Neural progenitor cell (in vitro differentiated cells): ENCODE measurements around the gene ABCA1. TPM values are rescaled to one million over a fixed set of nuclear protein-coding genes. Genes with fewer than 3 reads are reported as not detected.

Experiments
- DNase-seq: peaks from one replicate; pipeline ENCODE4 v3.0.0-alpha.2; 2016; ENCODE audit warnings: low spot score
- H2AFZ ChIP-seq: fragments of 200-600 bp; sonication (generic); replicated peaks from 2 replicates; pipeline ENCODE4 v1.6.1; 2016; ENCODE audit warnings: antibody characterized with exemption
- H3F3A ChIP-seq: fragments of 200-600 bp; sonication (generic); 2 replicates; pipeline ENCODE4 v1.6.1; 2016; ENCODE audit warnings: antibody characterized with exemption, low read depth
- H3K27ac ChIP-seq: fragments of 200-600 bp; sonication (generic); 2 replicates; pipeline ENCODE4 v1.5.1; 2016; ENCODE audit warnings: mild to moderate bottlenecking
- H3K27me3 ChIP-seq: fragments of 200-600 bp; sonication (generic); 2 replicates; pipeline ENCODE4 v1.6.1; 2016; ENCODE audit warnings: mild to moderate bottlenecking, moderate library complexity
- H3K36me3 ChIP-seq: fragments of 200-600 bp; sonication (generic); 2 replicates; pipeline ENCODE4 v1.5.1; 2016
- H3K4me1 ChIP-seq: fragments of 200-600 bp; sonication (generic); 2 replicates; pipeline ENCODE4 v1.6.1; 2016; ENCODE audit warnings: mixed run types
- H3K4me2 ChIP-seq: fragments of 200-600 bp; sonication (generic); 2 replicates; pipeline ENCODE4 v1.6.1; 2016
- H3K4me3 ChIP-seq: fragments of 200-600 bp; sonication (generic); 2 replicates; pipeline ENCODE4 v1.5.1; 2016
- H3K79me2 ChIP-seq: fragments of 200-600 bp; sonication (generic); 2 replicates; pipeline ENCODE4 v1.6.1; 2016; ENCODE audit warnings: low read depth
- H3K9ac ChIP-seq: fragments of 200-600 bp; sonication (generic); 2 replicates; pipeline ENCODE4 v1.6.1; 2016
- H3K9me3 ChIP-seq: fragments of 200-600 bp; sonication (generic); 2 replicates; pipeline ENCODE4 v1.5.1; 2016; ENCODE audit warnings: low read depth
- H4K20me1 ChIP-seq: fragments of 200-600 bp; sonication (generic); 2 replicates; pipeline ENCODE4 v1.6.1; 2016; ENCODE audit warnings: low read depth
- H3K27ac Mint-ChIP-seq: 3 replicates; pipeline ENCODE4 v1.8.0; 2021; ENCODE audit warnings: mixed read lengths
- H3K27me3 Mint-ChIP-seq: 2 replicates; pipeline ENCODE4 v1.8.0; 2022; ENCODE audit warnings: low read depth, mild to moderate bottlenecking, inconsistent platforms, moderate library complexity, mixed read lengths; ENCODE audit not compliant: insufficient read depth
- H3K36me3 Mint-ChIP-seq: 3 replicates; pipeline ENCODE4 v1.8.0; 2021; ENCODE audit warnings: mixed read lengths
- H3K4me1 Mint-ChIP-seq: 3 replicates; pipeline ENCODE4 v1.8.0; 2021; ENCODE audit warnings: mixed read lengths
- H3K4me3 Mint-ChIP-seq: 3 replicates; pipeline ENCODE4 v1.8.0; 2021; ENCODE audit warnings: mild to moderate bottlenecking, moderate library complexity, mixed read lengths
- H3K9me3 Mint-ChIP-seq: 3 replicates; pipeline ENCODE4 v1.8.0; 2020; ENCODE audit warnings: mixed read lengths
- EZH2 ChIP-seq: fragments of 200-600 bp; sonication (generic); IDR thresholded peaks from 2 replicates; pipeline ENCODE4 v1.6.1; 2017; ENCODE audit warnings: antibody characterized with exemption, mild to moderate bottlenecking, moderate library complexity
- EZH2phosphoT487 ChIP-seq: fragments of 200-600 bp; sonication (generic); IDR thresholded peaks from 2 replicates; pipeline ENCODE4 v1.6.1; 2017; ENCODE audit warnings: antibody characterized with exemption
- total RNA-seq: library from RNA; depleted of rRNA; stranded (reverse); fragments of >200 nt; gene quantifications from 2 replicates; pipeline ENCODE4 v1.2.3, GENCODE V29; 2015; ENCODE audit warnings: low replicate concordance
- TF ChIP-seq, protein P1 (sequence below): fragments of 200-600 bp; sonication (generic); IDR thresholded peaks from 2 replicates; pipeline ENCODE4 v1.5.1; 2017; ENCODE audit warnings: antibody characterized with exemption, mild to moderate bottlenecking

The ABCA1 gene
- total RNA-seq, 1 donor from 2014 or later = 32.4 TPM

DNA sequence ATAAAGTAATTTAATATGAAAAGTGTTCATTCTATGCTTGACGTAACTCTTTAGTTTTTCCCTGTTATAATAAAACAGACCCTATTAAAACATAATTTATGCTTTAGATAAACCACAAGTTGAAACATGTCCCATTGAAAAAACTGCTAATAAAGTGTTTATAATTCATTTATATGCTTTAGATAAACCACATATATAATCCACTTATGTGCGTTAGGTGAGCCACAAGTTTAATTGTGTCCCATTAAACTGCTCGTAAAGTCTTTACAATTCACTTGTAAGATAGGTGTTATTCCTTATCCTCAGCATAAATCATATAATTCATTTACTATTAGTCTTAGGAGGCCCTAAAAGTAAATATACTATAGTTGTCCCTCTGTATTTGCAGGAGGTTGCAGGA is 160.4 kb downstream of the ABCA1 start:
- TF ChIP-seq EZH2 = no peak
- no peak for TF ChIP-seq EZH2phosphoT487
- TF ChIP-seq, protein P1, sequence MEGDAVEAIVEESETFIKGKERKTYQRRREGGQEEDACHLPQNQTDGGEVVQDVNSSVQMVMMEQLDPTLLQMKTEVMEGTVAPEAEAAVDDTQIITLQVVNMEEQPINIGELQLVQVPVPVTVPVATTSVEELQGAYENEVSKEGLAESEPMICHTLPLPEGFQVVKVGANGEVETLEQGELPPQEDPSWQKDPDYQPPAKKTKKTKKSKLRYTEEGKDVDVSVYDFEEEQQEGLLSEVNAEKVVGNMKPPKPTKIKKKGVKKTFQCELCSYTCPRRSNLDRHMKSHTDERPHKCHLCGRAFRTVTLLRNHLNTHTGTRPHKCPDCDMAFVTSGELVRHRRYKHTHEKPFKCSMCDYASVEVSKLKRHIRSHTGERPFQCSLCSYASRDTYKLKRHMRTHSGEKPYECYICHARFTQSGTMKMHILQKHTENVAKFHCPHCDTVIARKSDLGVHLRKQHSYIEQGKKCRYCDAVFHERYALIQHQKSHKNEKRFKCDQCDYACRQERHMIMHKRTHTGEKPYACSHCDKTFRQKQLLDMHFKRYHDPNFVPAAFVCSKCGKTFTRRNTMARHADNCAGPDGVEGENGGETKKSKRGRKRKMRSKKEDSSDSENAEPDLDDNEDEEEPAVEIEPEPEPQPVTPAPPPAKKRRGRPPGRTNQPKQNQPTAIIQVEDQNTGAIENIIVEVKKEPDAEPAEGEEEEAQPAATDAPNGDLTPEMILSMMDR = no peak
- peaks cover 7% of the 10 kb centered on the region for H3K27me3 Mint-ChIP-seq

DNA sequence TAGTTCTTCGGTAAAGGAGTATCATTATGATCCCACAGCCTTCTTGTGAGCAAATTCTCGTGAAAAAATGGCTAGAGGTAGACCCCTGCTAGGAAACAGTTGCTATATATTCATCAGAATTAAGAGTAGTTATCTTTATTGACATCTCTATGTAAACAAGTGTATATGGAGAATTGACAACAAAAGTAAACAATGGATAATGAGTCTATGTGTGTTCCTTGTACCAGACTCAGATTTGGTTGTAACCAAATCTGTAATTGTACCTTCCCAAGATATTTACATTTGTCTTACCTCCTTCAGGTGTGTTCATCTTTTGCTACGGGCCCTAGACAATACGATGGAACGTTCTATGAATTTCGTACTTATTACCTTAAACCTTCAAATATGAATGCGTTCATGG is 161.9 kb downstream of the ABCA1 start:
- Histone ChIP-seq H4K20me1 (no peaks in the 10 kb centered on the region), H3K4me1 (no peaks in the 10 kb centered on the region), H2AFZ (no peak overlapping the region), H3K36me3 (no peaks in the 10 kb centered on the region), H3K27ac (no peak overlapping the region), H3K27me3 (peaks cover 13% of the 10 kb centered on the region), H3K79me2 (no peaks in the 10 kb centered on the region), H3K4me3 (no peak overlapping the region), H3K4me2 (no peak overlapping the region), H3K9ac (no peak overlapping the region), H3K9me3 (no peaks in the 10 kb centered on the region), H3F3A (peaks cover 17% of the 10 kb centered on the region)
- DNase-seq = no peak
- TF ChIP-seq, protein P1 = no peak
- no peak for TF ChIP-seq EZH2phosphoT487
- no peak for TF ChIP-seq EZH2
- Mint-ChIP-seq H3K27ac (no peak overlapping the region), H3K36me3 (no peaks in the 10 kb centered on the region), H3K27me3 (peaks cover 7% of the 10 kb centered on the region), H3K9me3 (no peaks in the 10 kb centered on the region), H3K4me3 (no peak overlapping the region), H3K4me1 (peaks cover 6% of the 10 kb centered on the region)

More for the DNA sequence above, 160.4 kb downstream of the ABCA1 start:
- Histone ChIP-seq H3K27me3 (peaks cover 13% of the 10 kb centered on the region), H3F3A (peaks cover 17% of the 10 kb centered on the region), H3K4me2 (no peak overlapping the region), H3K27ac (no peak overlapping the region), H2AFZ (no peak overlapping the region), H3K9me3 (no peaks in the 10 kb centered on the region), H3K36me3 (no peaks in the 10 kb centered on the region), H3K9ac (no peak overlapping the region), H3K4me3 (no peak overlapping the region), H3K79me2 (no peaks in the 10 kb centered on the region), H4K20me1 (no peaks in the 10 kb centered on the region), H3K4me1 (no peaks in the 10 kb centered on the region)
- H3K36me3 Mint-ChIP-seq = no peaks in the 10 kb centered on the region
- H3K4me1 Mint-ChIP-seq = peaks cover 6% of the 10 kb centered on the region
- H3K4me3 Mint-ChIP-seq = no peak overlapping the region
- H3K27ac Mint-ChIP-seq = no peak overlapping the region
- H3K9me3 Mint-ChIP-seq = no peaks in the 10 kb centered on the region
- DNase-seq = no peak

DNA sequence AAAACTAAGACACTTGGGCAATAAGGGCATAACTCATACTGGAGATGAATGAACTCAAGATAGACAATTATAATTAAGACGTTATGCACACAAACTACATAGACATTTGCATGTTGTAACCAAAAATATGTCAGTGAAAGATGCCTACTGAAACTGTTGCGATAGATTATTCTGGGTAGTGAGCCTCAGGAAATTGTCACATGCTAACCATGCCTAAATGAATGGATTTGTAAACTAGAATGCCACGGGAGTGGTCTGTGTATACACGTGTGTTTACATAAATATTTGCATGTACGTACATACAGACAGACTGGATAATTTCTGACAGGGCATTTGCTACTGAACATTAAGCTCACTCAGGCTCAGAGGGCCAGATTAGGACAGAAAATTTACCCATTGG is 162.8 kb downstream of the ABCA1 start:
- no peaks in the 10 kb centered on the region for H3K9me3 Mint-ChIP-seq
- no peaks in the 10 kb centered on the region for H4K20me1 ChIP-seq
- DNase-seq = no peak
- H3F3A ChIP-seq = peaks cover 17% of the 10 kb centered on the region
- no peak overlapping the region for H3K27ac ChIP-seq
- H3K4me3 ChIP-seq = no peak overlapping the region
- peaks cover 6% of the 10 kb centered on the region for H3K4me1 Mint-ChIP-seq
- peaks cover 13% of the 10 kb centered on the region for H3K27me3 ChIP-seq
- H3K27me3 Mint-ChIP-seq = peaks cover 7% of the 10 kb centered on the region
- no peaks in the 10 kb centered on the region for H3K79me2 ChIP-seq
- peak overlapping the region; percentile 89 for H3K4me3 Mint-ChIP-seq
- TF ChIP-seq, protein P1 = no peak
- TF ChIP-seq EZH2phosphoT487 (no peak), EZH2 (no peak)
- H3K27ac Mint-ChIP-seq = no peak overlapping the region
- H3K36me3 Mint-ChIP-seq = no peaks in the 10 kb centered on the region
- no peaks in the 10 kb centered on the region for H3K9me3 ChIP-seq
- no peak overlapping the region for H2AFZ ChIP-seq
- peak overlapping the region; percentile 76 for H3K4me2 ChIP-seq
- H3K9ac ChIP-seq = no peak overlapping the region
- no peaks in the 10 kb centered on the region for H3K36me3 ChIP-seq
- no peaks in the 10 kb centered on the region for H3K4me1 ChIP-seq
